Measurements from ENCODE around the gene APOA1.

GRCh38 chr11:116808262-116809175, 28.9 kb downstream of the APOA1 start:
- TF ChIP-seq MAX (IDR thresholded peaks at IDR 0.05; ENCODE audit: insufficient read depth, insufficient read length) (no peak), POLR2AphosphoS5 (IDR thresholded peaks at IDR 0.05; ENCODE audit: insufficient read depth, low read depth, low read length) (no peak), POLR2A (IDR thresholded peaks at IDR 0.05; ENCODE audit: low read depth, low read length) (no peak), MYC (IDR thresholded peaks at IDR 0.05; ENCODE audit: low read depth, low read length) (no peak), EZH2 (IDR thresholded peaks at IDR 0.05; ENCODE audit: borderline replicate concordance, low read depth, low read length, severe bottlenecking) (no peak), GATA2 (IDR thresholded peaks at IDR 0.05; ENCODE audit: insufficient read depth, insufficient read length, low read depth, low read length) (no peak), FOS (IDR thresholded peaks at IDR 0.05; ENCODE audit: borderline replicate concordance, insufficient read depth, low read length) (no peak)
- TF ChIP-seq, protein P1, sequence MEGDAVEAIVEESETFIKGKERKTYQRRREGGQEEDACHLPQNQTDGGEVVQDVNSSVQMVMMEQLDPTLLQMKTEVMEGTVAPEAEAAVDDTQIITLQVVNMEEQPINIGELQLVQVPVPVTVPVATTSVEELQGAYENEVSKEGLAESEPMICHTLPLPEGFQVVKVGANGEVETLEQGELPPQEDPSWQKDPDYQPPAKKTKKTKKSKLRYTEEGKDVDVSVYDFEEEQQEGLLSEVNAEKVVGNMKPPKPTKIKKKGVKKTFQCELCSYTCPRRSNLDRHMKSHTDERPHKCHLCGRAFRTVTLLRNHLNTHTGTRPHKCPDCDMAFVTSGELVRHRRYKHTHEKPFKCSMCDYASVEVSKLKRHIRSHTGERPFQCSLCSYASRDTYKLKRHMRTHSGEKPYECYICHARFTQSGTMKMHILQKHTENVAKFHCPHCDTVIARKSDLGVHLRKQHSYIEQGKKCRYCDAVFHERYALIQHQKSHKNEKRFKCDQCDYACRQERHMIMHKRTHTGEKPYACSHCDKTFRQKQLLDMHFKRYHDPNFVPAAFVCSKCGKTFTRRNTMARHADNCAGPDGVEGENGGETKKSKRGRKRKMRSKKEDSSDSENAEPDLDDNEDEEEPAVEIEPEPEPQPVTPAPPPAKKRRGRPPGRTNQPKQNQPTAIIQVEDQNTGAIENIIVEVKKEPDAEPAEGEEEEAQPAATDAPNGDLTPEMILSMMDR (IDR thresholded peaks at IDR 0.05; ENCODE audit: extremely low read depth in 1 of 2, insufficient read depth in 1 of 2, low read depth in 1 of 2, low read length in 2 of 2), result no peak

Data from endothelial cell of umbilical vein (primary cell).